Loucy (cell line): Measurements from ENCODE around the gene DIP2B.

ENCODE experiments used
- H2AFZ ChIP-seq: fragments of 200-600 bp; sonication (generic); 2 replicates; pipeline ENCODE4 v1.6.0; 2016; ENCODE audit warnings: antibody characterized with exemption, mild to moderate bottlenecking, low read length, moderate library complexity
- H3F3A ChIP-seq: fragments of 200-600 bp; 2 replicates; pipeline ENCODE4 v1.6.0; 2016; ENCODE audit warnings: antibody characterized with exemption, low read depth, mild to moderate bottlenecking
- H3K27me3 ChIP-seq: fragments of 200-600 bp; sonication (generic); 2 replicates; pipeline ENCODE4 v1.6.1; 2014; ENCODE audit warnings: low read length, mild to moderate bottlenecking; ENCODE audit not compliant: insufficient read depth, poor library complexity, severe bottlenecking
- H3K36me3 ChIP-seq: fragments of 200-600 bp; sonication (generic); 2 replicates; pipeline ENCODE4 v1.6.1; 2016; ENCODE audit warnings: low read length; ENCODE audit not compliant: insufficient read depth
- H3K4me1 ChIP-seq: fragments of 200-600 bp; sonication (generic); 2 replicates; pipeline ENCODE4 v1.5.1; 2014; ENCODE audit warnings: low read length, mild to moderate bottlenecking; ENCODE audit not compliant: insufficient read depth, poor library complexity, severe bottlenecking
- H3K4me2 ChIP-seq: fragments of 200-600 bp; sonication (generic); 2 replicates; pipeline ENCODE4 v1.6.0; 2014; ENCODE audit warnings: antibody characterized with exemption, low read length, low read depth, mild to moderate bottlenecking; ENCODE audit not compliant: poor library complexity, severe bottlenecking
- H3K4me3 ChIP-seq: fragments of 200-600 bp; sonication (generic); 2 replicates; pipeline ENCODE4 v1.5.1; 2014; ENCODE audit warnings: low read length, mild to moderate bottlenecking, mixed read lengths; ENCODE audit not compliant: poor library complexity, severe bottlenecking
- H3K79me2 ChIP-seq: fragments of 200-600 bp; sonication (generic); 2 replicates; pipeline ENCODE4 v1.6.1; 2014; ENCODE audit warnings: low read length; ENCODE audit not compliant: insufficient read depth
- H3K9ac ChIP-seq: fragments of 200-600 bp; sonication (generic); 2 replicates; pipeline ENCODE4 v1.6.0; 2014; ENCODE audit warnings: mild to moderate bottlenecking, low read depth, low read length, moderate library complexity; ENCODE audit not compliant: poor library complexity, severe bottlenecking
- H3K9me2 ChIP-seq: fragments of 200-600 bp; sonication (generic); replicated peaks from 2 replicates; pipeline ENCODE4 v1.6.1; 2016; ENCODE audit warnings: low read depth, low read length, mixed read lengths
- H3K9me3 ChIP-seq: fragments of 200-600 bp; sonication (generic); 2 replicates; pipeline ENCODE4 v1.6.1; 2014; ENCODE audit warnings: mild to moderate bottlenecking, antibody characterized with exemption, low read length, low read depth; ENCODE audit not compliant: insufficient read depth
- H4K20me1 ChIP-seq: fragments of 200-600 bp; sonication (generic); 2 replicates; pipeline ENCODE4 v1.6.0; 2014; ENCODE audit warnings: antibody characterized with exemption, low read length, mild to moderate bottlenecking; ENCODE audit not compliant: insufficient read depth, poor library complexity, severe bottlenecking
- EZH2phosphoT487 ChIP-seq: fragments of 200-600 bp; IDR thresholded peaks from 2 replicates; pipeline ENCODE4 v1.6.1; 2018; ENCODE audit warnings: antibody characterized with exemption, mild to moderate bottlenecking, moderate library complexity, borderline replicate concordance
- TF ChIP-seq, protein P1 (sequence below): fragments of 200-600 bp; sonication (generic); conservative IDR thresholded peaks from 2 replicates; pipeline ENCODE4 v1.5.1; 2014; ENCODE audit warnings: mild to moderate bottlenecking, antibody characterized with exemption, low read length

The DIP2B gene

DNA sequence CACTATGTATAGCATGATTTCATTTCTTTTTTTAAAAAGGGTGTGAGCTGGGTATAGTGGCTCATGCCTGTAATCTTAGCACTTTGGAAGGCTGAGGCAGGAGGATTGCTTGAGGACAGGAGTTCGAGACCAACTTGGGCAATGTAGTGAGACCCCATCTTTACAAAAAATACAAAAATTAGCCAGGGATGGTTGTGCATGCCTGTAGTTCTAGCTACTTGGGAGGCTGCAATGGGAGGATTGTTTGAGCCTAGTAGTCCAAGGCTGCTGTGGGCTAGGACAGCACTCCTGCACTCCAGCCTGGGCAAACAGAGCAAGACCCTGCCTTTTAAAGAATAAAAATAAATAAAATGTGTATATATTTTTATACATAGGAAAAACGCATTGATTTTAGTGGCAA is 43.0 kb downstream of the DIP2B start:
- H3K4me3 ChIP-seq: no peak overlapping the region
- no peaks in the 10 kb centered on the region for H3K9me2 ChIP-seq
- no peaks in the 10 kb centered on the region for H3F3A ChIP-seq
- TF ChIP-seq, protein P1, sequence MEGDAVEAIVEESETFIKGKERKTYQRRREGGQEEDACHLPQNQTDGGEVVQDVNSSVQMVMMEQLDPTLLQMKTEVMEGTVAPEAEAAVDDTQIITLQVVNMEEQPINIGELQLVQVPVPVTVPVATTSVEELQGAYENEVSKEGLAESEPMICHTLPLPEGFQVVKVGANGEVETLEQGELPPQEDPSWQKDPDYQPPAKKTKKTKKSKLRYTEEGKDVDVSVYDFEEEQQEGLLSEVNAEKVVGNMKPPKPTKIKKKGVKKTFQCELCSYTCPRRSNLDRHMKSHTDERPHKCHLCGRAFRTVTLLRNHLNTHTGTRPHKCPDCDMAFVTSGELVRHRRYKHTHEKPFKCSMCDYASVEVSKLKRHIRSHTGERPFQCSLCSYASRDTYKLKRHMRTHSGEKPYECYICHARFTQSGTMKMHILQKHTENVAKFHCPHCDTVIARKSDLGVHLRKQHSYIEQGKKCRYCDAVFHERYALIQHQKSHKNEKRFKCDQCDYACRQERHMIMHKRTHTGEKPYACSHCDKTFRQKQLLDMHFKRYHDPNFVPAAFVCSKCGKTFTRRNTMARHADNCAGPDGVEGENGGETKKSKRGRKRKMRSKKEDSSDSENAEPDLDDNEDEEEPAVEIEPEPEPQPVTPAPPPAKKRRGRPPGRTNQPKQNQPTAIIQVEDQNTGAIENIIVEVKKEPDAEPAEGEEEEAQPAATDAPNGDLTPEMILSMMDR: no peak
- TF ChIP-seq EZH2phosphoT487: no peak
- H3K9ac ChIP-seq: no peak overlapping the region
- H3K79me2 ChIP-seq: peaks cover 93% of the 10 kb centered on the region
- H3K4me2 ChIP-seq: no peak overlapping the region
- no peaks in the 10 kb centered on the region; the same call in 1 of the 2 replicates for H3K36me3 ChIP-seq
- peaks cover 4% of the 10 kb centered on the region for H3K4me1 ChIP-seq
- H3K9me3 ChIP-seq: no peaks in the 10 kb centered on the region
- no peaks in the 10 kb centered on the region for H3K27me3 ChIP-seq
- no peak overlapping the region for H2AFZ ChIP-seq
- H4K20me1 ChIP-seq: no peaks in the 10 kb centered on the region

DNA sequence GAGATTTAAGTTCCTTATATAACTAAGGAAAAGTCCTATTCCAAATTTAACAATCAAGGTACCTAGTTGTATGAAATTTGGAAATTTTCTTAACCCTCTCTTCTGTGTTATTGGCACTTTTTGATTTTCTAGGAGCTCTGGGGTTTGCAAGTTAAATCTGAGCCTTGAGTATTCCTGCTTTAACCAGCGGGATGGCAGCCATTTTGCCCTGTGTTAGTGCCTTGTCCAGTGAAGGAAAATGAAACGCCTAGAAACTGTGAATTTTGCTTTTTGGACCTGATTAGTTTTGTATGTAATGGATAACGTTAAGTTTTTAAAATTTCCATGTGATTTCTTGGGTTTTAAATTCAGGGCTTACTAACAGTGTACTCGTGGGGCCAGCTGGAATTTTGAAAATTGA is 45.1 kb downstream of the DIP2B start:
- Histone ChIP-seq H3F3A (no peaks in the 10 kb centered on the region), H3K79me2 (peaks cover 95% of the 10 kb centered on the region), H3K4me3 (no peak overlapping the region), H3K4me2 (no peak overlapping the region), H3K9ac (no peak overlapping the region), H3K27me3 (no peaks in the 10 kb centered on the region), H3K9me3 (no peaks in the 10 kb centered on the region), H3K4me1 (peaks cover 4% of the 10 kb centered on the region), H2AFZ (no peak overlapping the region), H4K20me1 (peaks cover under 1% of the 10 kb centered on the region), H3K36me3 (no peaks in the 10 kb centered on the region; the same call in 1 of the 2 replicates), H3K9me2 (no peaks in the 10 kb centered on the region)
- TF ChIP-seq EZH2phosphoT487: no peak
- TF ChIP-seq, protein P1: no peak

DNA sequence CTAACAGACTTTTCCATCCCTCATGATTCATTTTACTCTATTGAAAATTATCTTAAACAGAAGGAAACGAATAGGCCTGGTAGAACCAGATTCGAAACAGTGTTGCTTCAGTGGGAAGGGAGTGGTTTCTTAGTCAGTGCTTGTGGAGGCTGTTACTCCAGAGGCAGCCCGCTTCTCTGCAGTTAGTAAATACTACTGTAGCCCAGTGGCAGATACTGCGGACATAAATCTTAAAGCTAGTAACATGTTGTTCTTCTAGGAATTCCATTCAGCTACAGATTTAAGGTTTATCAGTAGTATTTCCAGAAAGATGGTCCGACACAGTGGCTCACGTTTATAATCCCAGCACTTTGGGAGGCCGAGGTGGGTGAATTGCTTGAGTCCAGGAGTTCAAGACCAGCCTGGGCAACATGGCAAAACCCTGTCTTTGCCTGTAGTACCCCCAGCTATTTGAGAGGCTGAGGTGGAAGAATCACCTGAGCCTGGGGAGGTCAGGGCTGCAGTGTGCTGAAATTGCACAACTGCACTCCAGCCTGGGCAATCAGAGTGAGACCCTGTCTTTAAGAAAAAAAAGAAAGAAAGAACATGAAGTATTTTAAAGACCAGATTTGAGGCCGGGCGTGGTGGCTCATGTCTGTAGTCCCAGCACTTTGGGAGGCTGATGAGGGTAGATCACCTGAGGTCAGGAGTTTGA is 45.9 kb downstream of the DIP2B start:
- Histone ChIP-seq H3K36me3 (no peaks in the 10 kb centered on the region; the same call in 1 of the 2 replicates), H3K9me2 (no peaks in the 10 kb centered on the region), H4K20me1 (peaks cover 6% of the 10 kb centered on the region), H3K4me2 (no peak overlapping the region), H3K27me3 (no peaks in the 10 kb centered on the region), H2AFZ (no peak overlapping the region), H3F3A (no peaks in the 10 kb centered on the region), H3K4me3 (no peak overlapping the region), H3K9ac (no peak overlapping the region), H3K9me3 (no peaks in the 10 kb centered on the region), H3K79me2 (peaks cover 95% of the 10 kb centered on the region), H3K4me1 (peaks cover 3% of the 10 kb centered on the region)
- no peak for TF ChIP-seq EZH2phosphoT487
- TF ChIP-seq, protein P1: no peak
